ENCODE data around the gene CCDC32.

CCDC32 gene

DNA sequence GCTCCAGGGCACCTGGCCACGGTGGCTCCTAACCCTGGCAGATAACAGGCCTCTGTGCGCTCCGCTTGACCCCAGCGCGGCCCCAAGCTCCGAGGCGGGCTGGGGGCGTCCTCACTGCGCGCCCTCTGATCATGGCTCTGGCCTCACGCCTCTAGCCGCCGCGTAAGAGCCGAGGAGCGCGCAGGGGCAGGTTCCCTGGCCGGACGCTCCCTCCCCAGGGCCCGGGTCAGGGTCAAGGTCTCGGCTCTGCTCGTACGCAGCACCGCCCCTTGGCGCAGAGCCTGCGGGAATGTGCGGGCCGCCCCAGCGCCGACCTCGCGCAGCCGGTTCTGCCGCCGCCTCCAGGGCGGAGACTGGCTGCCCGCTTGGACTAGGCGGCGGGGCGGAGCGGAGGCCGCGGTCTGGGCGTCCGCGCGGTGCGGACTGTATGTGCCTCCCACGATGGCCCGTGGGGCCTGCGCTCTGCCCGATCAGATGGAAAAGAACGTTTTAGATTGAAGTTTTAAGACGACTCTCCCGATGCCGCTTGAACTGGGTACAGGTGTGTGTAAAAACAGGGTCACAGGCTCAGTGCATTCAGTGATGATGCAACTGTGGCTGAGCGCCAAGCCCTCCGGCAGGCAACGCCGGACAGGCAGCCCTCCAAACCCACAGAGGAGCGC, 53.2 kb downstream of the CCDC32 start:
- DNase-seq (ENCODE audit: low read depth), result no peak

DNA sequence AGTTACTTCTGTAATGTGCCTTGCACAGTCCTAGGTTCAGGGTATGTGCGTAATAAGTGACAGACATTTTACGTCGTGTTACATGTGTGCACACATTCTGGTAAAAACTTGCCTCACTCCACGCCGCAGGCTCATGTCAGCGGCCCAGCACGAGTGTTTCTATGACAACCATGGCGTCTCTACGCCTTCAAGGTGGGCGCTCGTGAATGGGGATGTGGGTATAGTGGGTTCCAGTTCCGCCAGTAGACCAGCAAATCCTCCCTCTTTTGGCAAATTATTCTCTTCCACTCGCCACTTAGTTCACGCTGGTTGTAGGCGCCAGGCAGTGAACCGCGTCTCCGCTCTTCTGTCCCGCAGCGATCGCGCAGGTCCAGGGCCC, 53.8 kb downstream of the CCDC32 start:
- no peak for DNase-seq (ENCODE audit: low read depth)

DNA sequence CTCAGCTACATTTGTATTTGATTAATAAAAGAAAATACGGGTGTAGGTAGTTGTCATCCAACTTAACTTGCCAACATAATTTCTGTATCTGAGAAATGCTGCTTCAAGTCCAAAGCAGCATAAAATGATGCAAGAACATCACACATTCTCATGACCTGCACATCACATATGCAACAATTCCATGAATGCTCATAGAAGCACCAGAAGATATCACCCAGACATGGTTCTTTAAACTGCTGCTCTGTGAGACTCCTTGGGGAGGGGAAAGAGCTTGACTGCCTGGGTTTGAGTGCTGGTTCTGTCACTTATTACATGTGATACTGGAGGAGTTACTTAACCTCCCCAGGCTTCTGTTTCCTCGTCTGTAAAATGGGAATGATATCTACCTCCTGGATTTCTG, 54.6 kb downstream of the CCDC32 start:
- DNase-seq (ENCODE audit: low read depth), result no peak

DNA sequence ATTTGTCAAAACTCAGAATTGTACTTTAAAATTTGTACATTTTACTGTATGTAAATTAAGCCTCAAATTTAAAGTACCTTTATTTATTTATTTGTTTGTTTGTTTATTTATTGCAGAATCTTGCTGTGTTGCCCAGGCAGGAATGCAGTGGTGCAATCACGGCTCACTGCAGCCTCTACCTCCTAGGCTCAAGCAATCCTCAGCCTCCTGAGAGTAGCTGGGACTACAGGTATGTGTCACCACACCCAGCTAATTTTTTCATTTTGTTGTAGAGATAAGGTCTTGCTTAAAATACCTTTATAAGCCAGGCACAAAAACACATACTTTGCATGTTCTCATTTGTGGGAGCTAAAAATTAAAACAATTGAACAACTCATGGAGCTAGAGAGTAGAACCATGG, 56.6 kb downstream of the CCDC32 start:
- DNase-seq (ENCODE audit: low read depth), result no peak

DNA sequence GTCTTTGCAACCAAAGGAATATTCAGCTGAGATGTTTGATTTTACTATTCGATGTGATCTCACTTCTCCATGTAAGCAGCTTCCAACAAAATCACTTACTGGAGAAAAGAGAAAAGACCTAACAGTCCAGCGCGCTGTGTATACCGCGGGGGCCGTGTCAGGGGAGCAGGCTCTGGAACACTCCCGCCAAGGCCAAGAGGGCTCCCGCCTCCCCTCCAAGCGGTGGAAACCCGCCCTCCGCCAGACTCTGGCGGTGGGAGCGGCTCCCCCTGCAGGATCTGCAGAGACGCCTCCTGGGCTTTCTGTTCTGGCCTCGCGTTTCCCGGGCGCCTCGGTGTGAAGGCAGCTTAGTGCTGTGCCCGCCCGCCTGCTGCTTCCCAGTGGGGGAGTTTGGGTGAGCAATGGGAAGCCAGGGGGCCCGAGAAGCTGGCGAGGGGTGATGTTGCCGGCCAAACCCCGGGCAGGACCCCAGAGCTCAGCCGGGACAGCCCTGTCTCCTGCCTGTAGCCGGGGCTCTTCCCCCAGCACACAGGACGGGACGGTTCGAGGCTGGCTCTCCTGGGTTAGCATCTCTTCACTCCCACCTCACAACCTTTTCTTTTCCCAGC, 57.8 kb downstream of the CCDC32 start:
- DNase-seq (ENCODE audit: low read depth), result peak; percentile 39
